Measurements from ENCODE around the gene ACP4.

- TF ChIP-seq CTCF (IDR thresholded peaks at IDR 0.05 in 4 of 5, conservative IDR thresholded peaks at IDR 0.05 in 1 of 5): no peak
- TF ChIP-seq POLR2A (IDR thresholded peaks at IDR 0.05): no peak
These were observed 43.0 kb downstream of the ACP4 start, which contains the start of gene KLK15 for GRCh38 chr19:50833117-50833801.
